ENCODE results near the gene GRXCR2.

DNA sequence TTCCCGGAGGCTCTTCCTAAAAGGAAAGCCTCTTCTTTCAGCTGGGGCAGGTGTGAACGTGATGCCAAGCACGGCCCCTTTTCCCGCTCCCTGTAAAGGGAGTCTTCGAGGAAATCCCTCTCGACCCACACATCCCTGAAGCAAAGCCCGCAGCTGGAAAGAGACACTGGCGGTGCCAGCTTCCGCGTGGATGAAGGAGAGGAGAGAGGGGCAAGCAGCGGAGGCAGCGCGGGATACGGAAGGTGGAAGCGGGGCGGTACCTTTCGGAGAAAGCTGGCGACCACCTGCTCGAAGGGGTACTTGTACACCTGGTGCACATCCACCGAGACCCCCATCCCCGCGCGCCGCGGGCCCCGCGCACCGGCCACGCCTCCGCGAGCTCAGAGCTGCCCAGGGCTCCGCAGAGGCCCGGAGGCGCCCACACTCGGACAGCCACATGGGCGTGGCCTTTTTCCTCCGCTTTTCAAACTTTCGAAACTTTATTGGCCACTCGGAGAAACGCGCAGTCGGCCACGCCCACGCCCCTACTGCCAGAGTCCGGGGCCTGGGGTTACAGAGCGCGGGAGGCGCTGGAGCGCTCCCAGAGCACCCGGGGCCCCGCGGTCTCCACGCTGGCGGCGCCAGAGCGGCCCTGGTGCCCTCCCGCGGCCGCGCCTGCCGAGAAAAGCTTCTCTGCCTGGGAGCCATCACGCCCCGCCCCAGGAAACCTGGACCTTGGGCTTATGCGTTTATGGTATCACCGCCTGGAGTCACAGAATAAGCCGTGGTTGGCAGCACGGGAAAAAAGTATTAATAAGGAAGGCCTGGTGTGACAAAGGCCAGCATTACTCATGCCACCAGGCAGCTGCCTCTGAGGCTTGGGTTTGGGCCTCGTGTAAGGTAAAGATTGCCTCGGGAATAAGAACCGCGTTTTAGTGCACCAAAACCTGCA lies 37.6 kb downstream of the GRXCR2 start, which contains the start of gene PRELID2:
- TF ChIP-seq, protein P1, sequence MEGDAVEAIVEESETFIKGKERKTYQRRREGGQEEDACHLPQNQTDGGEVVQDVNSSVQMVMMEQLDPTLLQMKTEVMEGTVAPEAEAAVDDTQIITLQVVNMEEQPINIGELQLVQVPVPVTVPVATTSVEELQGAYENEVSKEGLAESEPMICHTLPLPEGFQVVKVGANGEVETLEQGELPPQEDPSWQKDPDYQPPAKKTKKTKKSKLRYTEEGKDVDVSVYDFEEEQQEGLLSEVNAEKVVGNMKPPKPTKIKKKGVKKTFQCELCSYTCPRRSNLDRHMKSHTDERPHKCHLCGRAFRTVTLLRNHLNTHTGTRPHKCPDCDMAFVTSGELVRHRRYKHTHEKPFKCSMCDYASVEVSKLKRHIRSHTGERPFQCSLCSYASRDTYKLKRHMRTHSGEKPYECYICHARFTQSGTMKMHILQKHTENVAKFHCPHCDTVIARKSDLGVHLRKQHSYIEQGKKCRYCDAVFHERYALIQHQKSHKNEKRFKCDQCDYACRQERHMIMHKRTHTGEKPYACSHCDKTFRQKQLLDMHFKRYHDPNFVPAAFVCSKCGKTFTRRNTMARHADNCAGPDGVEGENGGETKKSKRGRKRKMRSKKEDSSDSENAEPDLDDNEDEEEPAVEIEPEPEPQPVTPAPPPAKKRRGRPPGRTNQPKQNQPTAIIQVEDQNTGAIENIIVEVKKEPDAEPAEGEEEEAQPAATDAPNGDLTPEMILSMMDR (conservative IDR thresholded peaks at IDR 0.05) = no peak
- no peak for TF ChIP-seq ZFX (IDR thresholded peaks at IDR 0.05)
